Activated CD8-positive, alpha-beta T cell treated with anti-CD3 and anti-CD28 coated beads for 36 hours (primary cell): Measurements from ENCODE around the gene COG1. TPM values are rescaled to one million over a fixed set of nuclear protein-coding genes. Genes with fewer than 3 reads are reported as not detected.
A peak's percentile ranks its signal among the peaks of the same experiment; 100 is the strongest.

Experiments
- ATAC-seq: fragments of 200-7000 bp; cut with Tn5 transposase; one replicate; pipeline ENCODE4 v1.10.0; 2021; ENCODE audit warnings: mild to moderate bottlenecking, moderate library complexity
- CTCF ChIA-PET: fragments of 350-600 bp; sonication (Branson Sonifier 250); formaldehyde crosslinking; loops from one replicate; lab custom pipeline; 2021; ENCODE audit warnings: antibody characterized with exemption; lab: Charles Lee
- POLR2A ChIA-PET: fragments of 350-600 bp; sonication (Branson Sonifier 250); formaldehyde crosslinking; loops from one replicate; lab custom pipeline; 2021; ENCODE audit warnings: antibody characterized with exemption; lab: Charles Lee
- DNase-seq: peaks from one replicate; pipeline ENCODE4 v3.0.0-alpha.2; 2020
- H3K27ac Mint-ChIP-seq: one replicate; pipeline ENCODE4 v1.8.0; 2021; ENCODE audit warnings: mild to moderate bottlenecking, mixed read lengths
- H3K27me3 Mint-ChIP-seq: one replicate; pipeline ENCODE4 v1.8.0; 2021; ENCODE audit warnings: mixed read lengths
- H3K36me3 Mint-ChIP-seq: one replicate; pipeline ENCODE4 v1.8.0; 2021; ENCODE audit warnings: low read depth, mixed read lengths
- H3K4me1 Mint-ChIP-seq: one replicate; pipeline ENCODE4 v1.8.0; 2021; ENCODE audit warnings: low read depth, mixed read lengths
- H3K4me3 Mint-ChIP-seq: one replicate; pipeline ENCODE4 v1.8.0; 2021; ENCODE audit warnings: mild to moderate bottlenecking, moderate library complexity, mixed read lengths
- H3K9me3 Mint-ChIP-seq: one replicate; pipeline ENCODE4 v1.8.0; 2021; ENCODE audit warnings: mixed read lengths
- intact Hi-C: fragments of 100-400 bp; cut with micrococcal nuclease; formaldehyde crosslinking; loops from one replicate; pipeline ENCODE4 v1.10.0; 2022
- total RNA-seq, 2 experiments: library from RNA; stranded (reverse); gene quantifications; one replicate each; pipeline ENCODE4 v1.2.3, GENCODE V29; 2021
- TF ChIP-seq, protein P1 (sequence below): fragments of 200-600 bp; IDR thresholded peaks from one replicate; pipeline ENCODE4 v1.8.0; 2022; ENCODE audit warnings: antibody characterized with exemption, mild to moderate bottlenecking

The COG1 gene
- total RNA-seq, 2 experiments from 2014 or later: 24.6 to 27.9 TPM

DNA sequence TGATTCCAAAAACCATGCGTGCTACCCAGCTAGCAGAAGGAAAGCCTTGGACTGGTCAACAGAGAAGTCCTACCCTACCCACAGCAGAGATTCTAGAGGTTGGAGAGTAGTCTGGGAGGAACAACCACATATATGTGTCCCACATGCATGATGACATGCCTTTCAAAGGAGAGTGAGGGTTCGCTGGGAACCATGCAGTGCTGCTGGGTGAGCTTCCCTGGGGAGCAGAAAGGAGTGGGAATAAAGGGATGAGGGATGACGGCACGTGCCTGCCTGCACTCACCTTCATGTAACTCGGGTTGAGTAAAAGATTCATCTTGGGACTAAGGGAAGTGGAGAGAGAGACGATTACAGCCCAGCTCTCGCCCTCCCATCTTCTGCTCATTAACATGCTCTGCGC lies 59.0 kb downstream of the COG1 start:
- intact Hi-C loops: no loop called here
- H3K27ac Mint-ChIP-seq: no peak overlapping the region
- TF ChIP-seq, protein P1, sequence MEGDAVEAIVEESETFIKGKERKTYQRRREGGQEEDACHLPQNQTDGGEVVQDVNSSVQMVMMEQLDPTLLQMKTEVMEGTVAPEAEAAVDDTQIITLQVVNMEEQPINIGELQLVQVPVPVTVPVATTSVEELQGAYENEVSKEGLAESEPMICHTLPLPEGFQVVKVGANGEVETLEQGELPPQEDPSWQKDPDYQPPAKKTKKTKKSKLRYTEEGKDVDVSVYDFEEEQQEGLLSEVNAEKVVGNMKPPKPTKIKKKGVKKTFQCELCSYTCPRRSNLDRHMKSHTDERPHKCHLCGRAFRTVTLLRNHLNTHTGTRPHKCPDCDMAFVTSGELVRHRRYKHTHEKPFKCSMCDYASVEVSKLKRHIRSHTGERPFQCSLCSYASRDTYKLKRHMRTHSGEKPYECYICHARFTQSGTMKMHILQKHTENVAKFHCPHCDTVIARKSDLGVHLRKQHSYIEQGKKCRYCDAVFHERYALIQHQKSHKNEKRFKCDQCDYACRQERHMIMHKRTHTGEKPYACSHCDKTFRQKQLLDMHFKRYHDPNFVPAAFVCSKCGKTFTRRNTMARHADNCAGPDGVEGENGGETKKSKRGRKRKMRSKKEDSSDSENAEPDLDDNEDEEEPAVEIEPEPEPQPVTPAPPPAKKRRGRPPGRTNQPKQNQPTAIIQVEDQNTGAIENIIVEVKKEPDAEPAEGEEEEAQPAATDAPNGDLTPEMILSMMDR: no peak

DNA sequence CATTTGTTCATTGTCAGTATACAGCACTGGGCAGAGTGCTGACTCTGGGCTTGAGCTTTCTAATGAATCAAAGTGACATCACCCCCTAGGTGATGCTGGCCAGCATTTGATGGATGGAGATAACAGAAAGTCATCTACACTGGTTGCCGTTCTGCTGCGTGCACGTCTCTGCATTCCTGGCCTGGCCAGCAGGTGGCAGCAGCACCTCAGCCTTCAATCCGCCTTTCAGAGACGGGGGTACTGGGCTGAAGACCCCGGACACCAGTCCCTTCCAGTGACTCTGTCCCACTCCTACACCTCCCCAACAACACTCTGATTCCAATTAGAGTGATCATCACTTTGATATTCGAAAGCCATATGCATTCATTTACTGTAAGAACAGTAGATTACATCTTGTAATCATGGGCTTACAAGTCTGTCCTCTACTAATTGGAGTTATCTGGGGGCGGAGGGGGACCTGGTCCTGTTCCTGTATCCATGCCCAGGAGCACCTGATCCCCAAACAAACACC lies 62.9 kb downstream of the COG1 start:
- no peak overlapping the region for H3K27ac Mint-ChIP-seq
- H3K9me3 Mint-ChIP-seq: no peaks in the 10 kb centered on the region
- no peak overlapping the region for H3K4me3 Mint-ChIP-seq
- DNase-seq (peak; percentile 73), ATAC-seq (peak; percentile 87)
- TF ChIP-seq, protein P1: peak; percentile 99
- H3K27me3 Mint-ChIP-seq: no peaks in the 10 kb centered on the region
- intact Hi-C loops: loop anchor here (1.0 kb wide), 1 partner anchor 115 kb away; no protein-coding TSS in a partner anchor
- ChIA-PET POLR2A (no interaction called here), CTCF (interaction anchor here (0.6 to 11.5 kb wide), 27 partner anchors 10 to 536 kb away, joined by 3 to 157 read pairs (median 4); a partner anchor contains a TSS)
- H3K4me1 Mint-ChIP-seq: peaks cover 4% of the 10 kb centered on the region
- no peaks in the 10 kb centered on the region for H3K36me3 Mint-ChIP-seq

More for the DNA sequence above, 59.0 kb downstream of the COG1 start:
- no peaks in the 10 kb centered on the region for H3K9me3 Mint-ChIP-seq
- DNase-seq (no peak), ATAC-seq (no peak)
- H3K4me1 Mint-ChIP-seq: peaks cover 4% of the 10 kb centered on the region
- H3K4me3 Mint-ChIP-seq: no peak overlapping the region
- POLR2A ChIA-PET: no interaction called here
- CTCF ChIA-PET: interaction anchor here (11.5 kb wide), 1 partner anchor 119 kb away, joined by 157 read pairs; no protein-coding TSS in a partner anchor
- no peaks in the 10 kb centered on the region for H3K36me3 Mint-ChIP-seq
- H3K27me3 Mint-ChIP-seq: no peaks in the 10 kb centered on the region

DNA sequence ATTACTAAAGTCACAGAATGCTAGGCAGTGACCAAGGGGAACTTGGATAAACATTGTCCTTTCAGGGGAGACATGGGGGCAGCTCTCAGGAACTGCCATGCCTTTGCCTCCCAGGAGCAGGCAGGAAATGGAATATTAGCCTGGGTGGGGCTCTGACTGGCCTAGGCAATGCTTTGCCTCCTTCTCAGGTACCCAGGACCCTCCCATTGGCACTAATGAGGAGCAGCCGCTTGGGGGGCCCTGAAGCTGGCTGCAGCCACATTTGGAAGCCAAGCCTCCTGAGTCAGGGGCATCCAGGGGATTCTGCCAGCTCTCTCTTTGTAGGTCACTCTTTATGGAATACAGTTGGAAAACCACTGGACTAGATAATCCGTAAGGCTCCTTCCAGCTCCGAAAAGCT lies 63.4 kb downstream of the COG1 start:
- ChIA-PET CTCF (interaction anchor here (1.0 to 11.5 kb wide), 14 partner anchors 9 to 532 kb away, joined by 3 to 157 read pairs (median 8); a partner anchor contains a TSS), POLR2A (interaction anchor here (0.6 kb wide), 1 partner anchor 115 kb away, joined by 3 read pairs; no protein-coding TSS in a partner anchor)
- Mint-ChIP-seq H3K4me1 (peaks cover 4% of the 10 kb centered on the region), H3K27ac (no peak overlapping the region), H3K9me3 (no peaks in the 10 kb centered on the region), H3K27me3 (no peaks in the 10 kb centered on the region), H3K36me3 (no peaks in the 10 kb centered on the region), H3K4me3 (no peak overlapping the region)
- TF ChIP-seq, protein P1: no peak
- no peak for ATAC-seq
- intact Hi-C loops: loop anchor here (1.0 kb wide), 1 partner anchor 114 kb away; no protein-coding TSS in a partner anchor
- no peak for DNase-seq

DNA sequence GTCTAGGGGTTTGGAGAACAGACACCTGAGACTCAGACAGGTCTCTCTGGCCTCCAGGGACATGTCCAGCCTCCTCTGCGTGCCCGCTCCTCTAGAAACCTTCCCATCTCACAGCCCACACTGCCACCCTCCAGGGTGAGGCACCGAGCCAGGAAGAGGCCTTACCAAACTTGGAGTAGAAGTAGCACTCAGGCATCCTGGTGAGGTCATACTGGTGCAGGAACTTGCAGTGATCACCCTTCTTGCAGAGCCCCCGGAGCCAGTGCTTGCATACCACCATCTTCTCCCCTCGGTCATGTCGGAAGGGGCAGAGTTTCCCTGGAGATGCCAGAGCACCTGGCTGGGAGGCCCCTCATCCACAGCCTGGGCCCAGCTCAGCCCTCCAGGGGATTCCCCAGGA lies 64.7 kb downstream of the COG1 start:
- Mint-ChIP-seq H3K4me3 (no peak overlapping the region), H3K4me1 (peaks cover 4% of the 10 kb centered on the region), H3K9me3 (no peaks in the 10 kb centered on the region), H3K27ac (no peak overlapping the region), H3K36me3 (no peaks in the 10 kb centered on the region), H3K27me3 (no peaks in the 10 kb centered on the region)
- intact Hi-C loops: no loop called here
- no peak for ATAC-seq
- ChIA-PET CTCF (interaction anchor here (11.5 kb wide), 1 partner anchor 113 kb away, joined by 157 read pairs; no protein-coding TSS in a partner anchor), POLR2A (no interaction called here)
- TF ChIP-seq, protein P1: no peak
- no peak for DNase-seq

Other genes with a start within 250 kb of the COG1 start
- 10 to 100 TPM; 14.4 to 14.9 TPM for gene SLC39A11, start 100.4 kb upstream of the COG1 start, total RNA-seq
- under 1 TPM; 0.04 to 0.20 TPM for gene SSTR2, start 28.0 kb upstream of the COG1 start, total RNA-seq
- gene CPSF4L, start 68.8 kb downstream of the COG1 start, total RNA-seq: not detected
- 1 to 10 TPM in 1 of 2 experiments, under 1 TPM in 1; 0.72 to 1.1 TPM for gene CDC42EP4, start 118.9 kb downstream of the COG1 start, total RNA-seq